Lower leg skin (tissue), 4 donors: ENCODE data around the gene ITPA. TPM values are rescaled to one million over a fixed set of nuclear protein-coding genes. Genes with fewer than 3 reads are reported as not detected.

Experiments
- DNase-seq, 2 donors: peaks; one replicate each; pipeline ENCODE4 v3.0.0-alpha.2; 2019; ENCODE audit warnings: low spot score in 2 of 2
- H3K4me3 ChIP-seq: fragments of 200-600 bp; sonication (generic); 2 replicates; pipeline ENCODE4 v1.5.1; 2017; ENCODE audit warnings: mild to moderate bottlenecking, low read depth; ENCODE audit not compliant: poor library complexity, severe bottlenecking
- POLR2A ChIP-seq, 2 donors: fragments of 450-650 bp; IDR thresholded peaks; one replicate each; pipeline ENCODE4 v1.6.1; 2016 to 2017; ENCODE audit warnings: antibody characterized with exemption in 2 of 2, mild to moderate bottlenecking in 1 of 2, moderate library complexity in 1 of 2
- WGBS, 2 donors: methylation state at CpG; one replicate each; pipeline ENCODE4 v1.1.5; 2018; 5-methylcytosine and 5-hydroxymethylcytosine counted together
- intact Hi-C: fragments of 100-400 bp; cut with DNase I; formaldehyde crosslinking; loops from one replicate; pipeline ENCODE4 v1.15.0; 2023; ENCODE audit warnings: low total_unique reads
- total RNA-seq, 4 donors: library from RNA; depleted of rRNA; stranded (reverse); fragments of >200 nt; gene quantifications; one replicate each; pipeline ENCODE4 v1.1.0, GENCODE V29; 2016
- TF ChIP-seq, protein P1 (sequence below), 3 donors: fragments of 450-650 bp; IDR thresholded peaks; one replicate each; pipeline ENCODE4 v1.5.1; 2016; ENCODE audit warnings: antibody characterized with exemption in 3 of 3, mild to moderate bottlenecking in 3 of 3, moderate library complexity in 2 of 3

ITPA gene
- 10 to 100 TPM; 39.3 to 55.8 (median 46.8) TPM for total RNA-seq

GRCh38 chr20:3209257-3209945, at the start of gene ITPA:
ITPA (plus strand) TSS chr20:3209498; CDS start chr20:3209552, 54 bp downstream.
- peak within 1 kb of the TSS; percentile 68 for H3K4me3 ChIP-seq
- no peak for TF ChIP-seq POLR2A (IDR thresholded peaks at IDR 0.05)
- TF ChIP-seq, protein P1, sequence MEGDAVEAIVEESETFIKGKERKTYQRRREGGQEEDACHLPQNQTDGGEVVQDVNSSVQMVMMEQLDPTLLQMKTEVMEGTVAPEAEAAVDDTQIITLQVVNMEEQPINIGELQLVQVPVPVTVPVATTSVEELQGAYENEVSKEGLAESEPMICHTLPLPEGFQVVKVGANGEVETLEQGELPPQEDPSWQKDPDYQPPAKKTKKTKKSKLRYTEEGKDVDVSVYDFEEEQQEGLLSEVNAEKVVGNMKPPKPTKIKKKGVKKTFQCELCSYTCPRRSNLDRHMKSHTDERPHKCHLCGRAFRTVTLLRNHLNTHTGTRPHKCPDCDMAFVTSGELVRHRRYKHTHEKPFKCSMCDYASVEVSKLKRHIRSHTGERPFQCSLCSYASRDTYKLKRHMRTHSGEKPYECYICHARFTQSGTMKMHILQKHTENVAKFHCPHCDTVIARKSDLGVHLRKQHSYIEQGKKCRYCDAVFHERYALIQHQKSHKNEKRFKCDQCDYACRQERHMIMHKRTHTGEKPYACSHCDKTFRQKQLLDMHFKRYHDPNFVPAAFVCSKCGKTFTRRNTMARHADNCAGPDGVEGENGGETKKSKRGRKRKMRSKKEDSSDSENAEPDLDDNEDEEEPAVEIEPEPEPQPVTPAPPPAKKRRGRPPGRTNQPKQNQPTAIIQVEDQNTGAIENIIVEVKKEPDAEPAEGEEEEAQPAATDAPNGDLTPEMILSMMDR (IDR thresholded peaks at IDR 0.05): no peak
- peak; percentile 30 to 92 for DNase-seq
- intact Hi-C loops: no loop called here
- WGBS, 2 donors: 0 to 1% methylated on average over 31 to 34 of the region's 48 CpGs

- TF ChIP-seq, protein P1 (IDR thresholded peaks at IDR 0.05): no peak
- TF ChIP-seq POLR2A (IDR thresholded peaks at IDR 0.05): no peak
- H3K4me3 ChIP-seq: no peak overlapping the region
- WGBS, 2 donors: 92 to 95% methylated on average over 6 of the region's 6 CpGs
- intact Hi-C loops: no loop called here
- DNase-seq: peak in 1 of 2 donors; percentile 69
Observed at GRCh38 chr20:3160418-3160817, 48.9 kb upstream of the ITPA start.

DNA sequence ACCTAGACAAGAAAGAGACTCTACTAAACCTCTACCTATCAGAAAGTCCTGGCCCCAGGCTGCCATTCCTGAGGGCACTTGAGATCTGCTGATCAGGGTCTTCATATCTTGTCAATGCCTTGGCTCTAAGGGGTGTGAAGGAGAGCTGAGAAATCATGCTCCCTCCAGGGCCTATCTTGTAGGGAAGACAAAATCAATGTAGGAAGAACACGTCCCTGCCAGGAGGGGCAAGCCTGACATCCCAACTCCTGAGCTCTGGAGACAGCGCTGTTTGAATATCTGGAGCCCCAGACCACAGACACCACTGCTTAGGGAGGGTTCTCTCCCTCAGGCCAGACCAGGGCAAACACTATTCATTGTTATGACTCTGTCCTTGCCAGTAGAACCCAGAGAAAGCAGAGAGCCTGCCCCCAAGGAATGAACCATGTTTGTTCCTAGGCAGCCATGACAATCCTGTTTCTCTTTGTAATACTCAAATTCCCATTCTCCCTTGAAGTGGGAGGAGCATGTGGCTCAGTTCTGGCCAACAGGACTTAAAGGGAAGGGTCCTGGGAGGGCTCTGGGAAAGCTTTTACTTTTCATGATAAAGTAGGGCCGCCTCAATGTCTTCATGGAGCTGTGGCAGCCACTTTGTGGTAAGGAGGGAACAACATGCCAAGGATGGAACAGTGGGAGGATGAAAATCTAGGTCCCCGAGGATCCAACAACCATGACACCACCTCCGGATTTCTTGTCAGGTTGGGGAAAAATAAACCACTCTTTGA, 47.8 kb upstream of the ITPA start:
- H3K4me3 ChIP-seq: no peak overlapping the region
- WGBS, 2 donors: 69 to 71% methylated on average over 5 of the region's 5 CpGs
- intact Hi-C loops: no loop called here
- no peak for DNase-seq
- TF ChIP-seq POLR2A (IDR thresholded peaks at IDR 0.05): no peak
- TF ChIP-seq, protein P1 (IDR thresholded peaks at IDR 0.05): no peak

GRCh38 chr20:3162080-3162611, 47.2 kb upstream of the ITPA start:
- no peak overlapping the region for H3K4me3 ChIP-seq
- DNase-seq: peak in 1 of 2 donors; percentile 82
- intact Hi-C loops: no loop called here
- WGBS, 2 donors: 55 to 58% methylated on average over 11 of the region's 11 CpGs
- TF ChIP-seq, protein P1 (IDR thresholded peaks at IDR 0.05): no peak
- no peak for TF ChIP-seq POLR2A (IDR thresholded peaks at IDR 0.05)

GRCh38 chr20:3163099-3164042, 45.9 kb upstream of the ITPA start:
- H3K4me3 ChIP-seq: no peak overlapping the region
- WGBS, 2 donors: 93% methylated on average over 14 of the region's 14 CpGs
- no peak for TF ChIP-seq POLR2A (IDR thresholded peaks at IDR 0.05)
- TF ChIP-seq, protein P1 (IDR thresholded peaks at IDR 0.05): no peak
- intact Hi-C loops: no loop called here
- DNase-seq: peak in 1 of 2 donors; percentile 71
